ENCODE data around the gene EPHB1. TPM values are rescaled to one million over a fixed set of nuclear protein-coding genes. Genes with fewer than 3 reads are reported as not detected.

The EPHB1 gene
- total and polyA plus RNA-seq, 9 donors: 3.5 to 53.4 (median 34.4) TPM

DNA sequence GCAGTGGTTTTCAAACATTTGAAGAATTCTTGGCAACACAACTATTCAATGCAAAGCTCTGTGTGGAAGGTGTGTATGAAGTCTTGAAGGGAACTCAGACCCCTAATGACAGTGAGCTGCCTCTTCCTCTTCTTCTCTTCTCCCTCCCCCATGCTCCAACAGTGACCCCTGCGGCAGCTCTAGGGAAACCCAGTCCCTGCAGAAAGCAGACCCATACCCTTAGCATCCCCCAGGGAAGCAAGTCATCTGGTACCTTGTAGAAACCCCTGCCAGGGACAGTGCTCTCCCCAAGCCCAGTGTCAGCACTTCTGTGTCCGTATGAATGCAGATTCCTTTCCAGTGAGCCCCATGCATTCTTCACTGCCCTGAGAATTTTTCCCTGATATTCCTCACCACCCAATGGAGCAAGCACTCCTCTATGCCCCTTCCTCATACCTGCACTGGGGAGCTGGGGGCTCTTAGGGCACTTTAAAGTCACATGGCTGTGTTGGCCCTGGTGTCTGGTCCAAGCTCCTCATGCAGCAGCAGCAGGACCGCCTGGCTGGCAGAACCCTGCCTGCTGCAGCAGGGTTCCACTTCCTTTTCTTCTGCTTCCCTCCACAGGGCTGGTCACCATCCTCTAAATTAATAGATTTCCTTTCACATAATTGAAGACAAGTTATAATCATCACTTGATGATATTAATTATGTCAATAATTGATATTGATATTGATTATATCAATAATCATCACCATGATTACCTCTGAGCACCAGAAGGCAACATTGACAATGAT is 442.5 kb downstream of the EPHB1 start:
- no peak for DNase-seq
- WGBS (ENCODE audit: insufficient coverage): 41% methylated on average over 3 of the region's 3 CpGs
- Histone ChIP-seq H3K36me3 (ENCODE audit: control insufficient read depth, insufficient read depth, low read length) (no peaks in the 10 kb centered on the region), H3K27ac (ENCODE audit: low read length) (no peak overlapping the region), H3K4me3 (ENCODE audit: low read length) (no peak overlapping the region), H3K27me3 (ENCODE audit: control insufficient read depth, insufficient read depth, low read length) (no peaks in the 10 kb centered on the region), H3K9me3 (replicated peaks; ENCODE audit: control insufficient read depth, low read depth, low read length) (no peaks in the 10 kb centered on the region), H3K4me1 (ENCODE audit: control insufficient read depth, insufficient read depth, low read length) (peaks cover 14% of the 10 kb centered on the region)

DNA sequence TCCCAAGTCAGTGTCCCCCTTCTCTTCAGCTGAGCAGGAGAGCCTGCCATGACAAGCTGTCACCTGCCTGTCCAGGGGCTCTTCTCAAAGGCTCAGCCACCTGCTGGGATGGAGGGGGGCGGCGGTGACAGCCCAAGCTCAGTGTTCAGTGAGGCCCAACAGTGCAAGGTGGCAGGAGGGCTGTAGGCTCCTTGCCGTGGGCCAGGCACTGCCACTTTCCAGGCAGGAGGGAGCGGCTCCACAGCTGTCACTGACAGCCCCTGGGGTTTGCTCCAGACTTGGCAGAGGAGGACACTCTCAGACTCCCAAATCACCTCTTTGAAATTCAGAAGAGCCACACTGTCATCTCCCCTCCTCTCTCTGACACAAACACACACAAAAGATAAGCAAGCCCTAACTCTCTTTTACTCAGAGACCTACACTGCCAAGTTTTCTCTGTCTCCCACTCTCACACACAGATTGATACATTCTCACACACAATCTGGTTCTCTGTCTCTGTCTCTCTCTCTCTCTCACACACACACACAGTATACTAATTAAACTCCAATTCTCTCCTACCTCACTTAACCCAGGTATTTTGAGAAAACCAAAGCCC is 443.3 kb downstream of the EPHB1 start:
- no peak overlapping the region for H3K4me3 ChIP-seq (ENCODE audit: low read length)
- H3K4me1 ChIP-seq (ENCODE audit: control insufficient read depth, insufficient read depth, low read length): peaks cover 14% of the 10 kb centered on the region
- H3K27ac ChIP-seq (ENCODE audit: low read length): peak overlapping the region; percentile 10
- WGBS (ENCODE audit: insufficient coverage): 52% methylated on average over 3 of the region's 4 CpGs
- DNase-seq: no peak
- H3K9me3 ChIP-seq (replicated peaks; ENCODE audit: control insufficient read depth, low read depth, low read length): no peaks in the 10 kb centered on the region
- no peaks in the 10 kb centered on the region for H3K27me3 ChIP-seq (ENCODE audit: control insufficient read depth, insufficient read depth, low read length)
- H3K36me3 ChIP-seq (ENCODE audit: control insufficient read depth, insufficient read depth, low read length): no peaks in the 10 kb centered on the region

DNA sequence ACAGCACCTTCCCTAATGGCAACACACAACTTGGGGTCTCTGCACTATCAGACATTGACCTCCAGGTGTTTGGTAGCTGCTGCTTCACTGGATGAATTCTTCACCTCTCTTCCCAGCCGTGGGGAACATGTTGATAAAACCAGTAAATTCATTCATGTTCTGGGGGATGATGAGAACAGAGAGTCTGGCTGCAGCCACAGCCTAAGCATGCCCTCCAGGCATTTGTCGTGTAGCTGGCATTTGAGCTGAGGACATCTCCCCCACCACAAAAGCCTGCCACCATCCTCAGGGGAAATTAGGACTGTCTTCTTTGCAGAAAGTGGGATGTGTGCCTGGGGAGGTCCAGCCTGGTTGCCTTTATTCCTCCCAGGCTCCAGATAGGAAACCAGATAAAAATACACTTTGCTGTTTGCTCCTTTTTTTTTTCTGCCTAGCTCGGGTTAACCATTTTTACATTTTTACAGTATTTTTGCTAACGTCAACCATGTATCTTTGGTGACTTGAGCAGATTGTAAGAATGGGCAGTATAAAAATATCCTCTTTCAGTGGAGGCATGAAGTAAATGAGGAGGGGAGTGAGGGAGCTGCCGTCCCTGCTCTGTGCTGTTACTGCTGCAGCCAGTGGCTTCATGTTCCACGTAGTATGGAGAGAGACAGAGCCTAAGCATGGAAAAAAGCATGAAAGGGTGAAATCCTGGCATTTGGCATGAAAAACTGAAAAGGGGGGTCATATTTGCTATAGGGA is 444.0 kb downstream of the EPHB1 start:
- no peaks in the 10 kb centered on the region for H3K27me3 ChIP-seq (ENCODE audit: control insufficient read depth, insufficient read depth, low read length)
- no peak overlapping the region for H3K27ac ChIP-seq (ENCODE audit: low read length)
- no peaks in the 10 kb centered on the region for H3K36me3 ChIP-seq (ENCODE audit: control insufficient read depth, insufficient read depth, low read length)
- H3K4me1 ChIP-seq (ENCODE audit: control insufficient read depth, insufficient read depth, low read length): peaks cover 14% of the 10 kb centered on the region
- peak; percentile 40 for DNase-seq
- WGBS (ENCODE audit: insufficient coverage): 36% methylated on average over 2 of the region's 6 CpGs
- no peak overlapping the region for H3K4me3 ChIP-seq (ENCODE audit: low read length)
- H3K9me3 ChIP-seq (replicated peaks; ENCODE audit: control insufficient read depth, low read depth, low read length): no peaks in the 10 kb centered on the region

DNA sequence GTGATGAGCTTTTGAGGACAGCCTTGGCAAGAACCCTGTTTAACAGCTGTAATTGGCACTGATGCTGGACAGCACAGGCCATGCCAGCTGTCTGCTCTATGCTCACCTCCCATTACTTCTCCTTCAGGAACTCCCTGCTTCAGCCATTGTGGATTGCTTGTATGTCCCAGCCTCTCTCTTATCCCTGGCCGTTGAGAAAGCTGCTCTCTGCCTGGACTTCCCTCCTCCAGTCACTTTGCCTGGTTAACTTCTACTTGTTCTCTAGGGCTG is 444.5 kb downstream of the EPHB1 start:
- no peak overlapping the region for H3K27ac ChIP-seq (ENCODE audit: low read length)
- H3K4me1 ChIP-seq (ENCODE audit: control insufficient read depth, insufficient read depth, low read length): peaks cover 14% of the 10 kb centered on the region
- no peak for DNase-seq
- no peaks in the 10 kb centered on the region for H3K36me3 ChIP-seq (ENCODE audit: control insufficient read depth, insufficient read depth, low read length)
- WGBS (ENCODE audit: insufficient coverage): no CpG with 5 or more reads among the region's 1 CpG
- H3K27me3 ChIP-seq (ENCODE audit: control insufficient read depth, insufficient read depth, low read length): no peaks in the 10 kb centered on the region
- H3K4me3 ChIP-seq (ENCODE audit: low read length): no peak overlapping the region
- H3K9me3 ChIP-seq (replicated peaks; ENCODE audit: control insufficient read depth, low read depth, low read length): no peaks in the 10 kb centered on the region

DNA sequence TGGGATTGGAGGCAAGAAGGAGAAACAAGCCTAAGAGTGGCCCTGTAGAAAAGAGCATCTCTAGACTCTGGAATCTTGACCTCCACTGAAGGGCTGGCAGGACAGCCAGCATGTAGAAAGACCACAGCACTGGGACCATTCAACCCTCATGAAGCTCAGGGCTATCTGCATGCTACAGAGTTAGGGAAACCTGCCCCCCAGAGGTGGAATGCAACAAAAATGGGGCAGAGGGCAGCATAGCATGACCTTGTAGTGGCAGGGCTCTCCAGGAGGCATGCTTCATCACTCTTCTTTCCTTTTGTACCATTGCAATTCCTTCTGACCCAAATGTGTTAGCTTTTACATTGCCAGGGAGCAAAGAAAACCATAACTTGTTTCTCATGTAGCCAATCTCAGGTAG is 445.4 kb downstream of the EPHB1 start:
- no peaks in the 10 kb centered on the region for H3K9me3 ChIP-seq (replicated peaks; ENCODE audit: control insufficient read depth, low read depth, low read length)
- H3K36me3 ChIP-seq (ENCODE audit: control insufficient read depth, insufficient read depth, low read length): no peaks in the 10 kb centered on the region
- H3K27ac ChIP-seq (ENCODE audit: low read length): no peak overlapping the region
- no peak for DNase-seq
- H3K4me1 ChIP-seq (ENCODE audit: control insufficient read depth, insufficient read depth, low read length): peaks cover 14% of the 10 kb centered on the region
- no peak overlapping the region for H3K4me3 ChIP-seq (ENCODE audit: low read length)
- no peaks in the 10 kb centered on the region for H3K27me3 ChIP-seq (ENCODE audit: control insufficient read depth, insufficient read depth, low read length)

DNA sequence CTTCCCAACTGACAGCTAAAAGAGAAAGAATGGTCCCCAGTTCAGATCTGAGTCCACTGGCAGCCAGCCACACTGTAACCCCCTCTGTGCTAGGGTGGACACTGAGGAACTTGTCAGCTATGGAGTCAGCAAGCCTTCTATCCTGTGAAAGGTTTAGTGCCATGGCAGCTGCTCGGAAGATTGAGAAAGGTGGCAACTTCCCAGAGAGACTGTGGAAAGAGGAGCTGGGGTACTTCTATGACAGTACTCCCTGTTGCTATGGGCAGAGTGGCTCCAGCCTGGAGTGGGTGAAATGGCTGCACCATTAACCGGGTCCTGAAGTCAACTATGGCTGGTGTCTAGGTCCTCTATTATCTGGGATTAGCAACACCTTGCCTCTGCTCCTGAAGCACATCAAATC is 447.2 kb downstream of the EPHB1 start:
- 83% methylated on average over 2 of the region's 2 CpGs for whole genome bisulfite sequencing (ENCODE audit: insufficient coverage)
- Histone ChIP-seq H3K27me3 (ENCODE audit: control insufficient read depth, insufficient read depth, low read length) (no peaks in the 10 kb centered on the region), H3K27ac (ENCODE audit: low read length) (no peak overlapping the region), H3K4me1 (ENCODE audit: control insufficient read depth, insufficient read depth, low read length) (peaks cover 20% of the 10 kb centered on the region), H3K9me3 (replicated peaks; ENCODE audit: control insufficient read depth, low read depth, low read length) (no peaks in the 10 kb centered on the region), H3K4me3 (ENCODE audit: low read length) (no peak overlapping the region), H3K36me3 (ENCODE audit: control insufficient read depth, insufficient read depth, low read length) (no peaks in the 10 kb centered on the region)
- no peak for DNase-seq

DNA sequence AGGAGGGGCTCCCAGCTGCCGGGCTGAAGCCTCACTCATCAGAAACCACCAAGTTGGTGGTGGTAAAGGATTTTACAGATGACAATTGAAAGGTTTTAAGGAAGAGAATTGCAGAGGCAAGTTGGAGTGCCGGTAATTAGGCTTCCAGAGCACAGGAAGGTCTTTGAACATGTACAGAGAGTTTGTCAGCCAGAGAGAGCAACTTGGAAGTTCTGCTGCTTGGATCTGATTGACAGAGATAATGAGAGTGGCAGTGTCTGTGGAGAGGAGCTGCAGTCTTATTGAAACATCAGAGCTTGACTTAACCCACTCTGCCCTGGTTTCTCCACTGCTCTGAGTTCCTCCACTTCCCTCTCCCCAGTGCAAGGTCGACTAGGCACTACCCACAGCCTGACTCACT is 448.6 kb downstream of the EPHB1 start:
- WGBS (ENCODE audit: insufficient coverage): 25% methylated on average over 1 of the region's 3 CpGs
- Histone ChIP-seq H3K27me3 (ENCODE audit: control insufficient read depth, insufficient read depth, low read length) (no peaks in the 10 kb centered on the region), H3K9me3 (replicated peaks; ENCODE audit: control insufficient read depth, low read depth, low read length) (no peaks in the 10 kb centered on the region), H3K4me3 (ENCODE audit: low read length) (no peak overlapping the region), H3K36me3 (ENCODE audit: control insufficient read depth, insufficient read depth, low read length) (no peaks in the 10 kb centered on the region), H3K27ac (ENCODE audit: low read length) (no peak overlapping the region), H3K4me1 (ENCODE audit: control insufficient read depth, insufficient read depth, low read length) (peaks cover 16% of the 10 kb centered on the region)
- DNase-seq: no peak

DNA sequence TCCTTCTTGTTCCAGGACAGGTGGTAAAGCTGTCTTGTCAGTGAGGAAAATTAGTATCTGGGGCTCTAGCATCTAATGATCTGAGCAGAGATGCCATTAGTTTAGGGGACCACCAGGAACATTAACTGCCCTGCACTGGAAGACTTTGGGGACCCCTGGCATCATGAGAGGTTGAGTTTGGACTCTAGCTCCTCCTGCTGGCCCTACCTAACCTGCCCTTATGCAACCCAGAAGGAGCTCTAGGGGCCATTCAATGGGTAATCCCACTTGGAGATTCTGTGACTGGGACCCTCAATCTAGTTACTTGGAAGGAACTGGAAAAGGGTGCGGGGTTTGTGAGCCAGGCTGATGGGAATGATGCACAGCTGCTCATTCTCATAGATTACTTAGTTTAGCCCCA is 451.0 kb downstream of the EPHB1 start:
- no peak for DNase-seq
- Histone ChIP-seq H3K27me3 (ENCODE audit: control insufficient read depth, insufficient read depth, low read length) (no peaks in the 10 kb centered on the region), H3K4me3 (ENCODE audit: low read length) (no peak overlapping the region), H3K27ac (ENCODE audit: low read length) (no peak overlapping the region), H3K36me3 (ENCODE audit: control insufficient read depth, insufficient read depth, low read length) (no peaks in the 10 kb centered on the region), H3K9me3 (replicated peaks; ENCODE audit: control insufficient read depth, low read depth, low read length) (no peaks in the 10 kb centered on the region), H3K4me1 (ENCODE audit: control insufficient read depth, insufficient read depth, low read length) (peaks cover 8% of the 10 kb centered on the region)
- WGBS (ENCODE audit: insufficient coverage): no CpG with 5 or more reads among the region's 1 CpG

DNA sequence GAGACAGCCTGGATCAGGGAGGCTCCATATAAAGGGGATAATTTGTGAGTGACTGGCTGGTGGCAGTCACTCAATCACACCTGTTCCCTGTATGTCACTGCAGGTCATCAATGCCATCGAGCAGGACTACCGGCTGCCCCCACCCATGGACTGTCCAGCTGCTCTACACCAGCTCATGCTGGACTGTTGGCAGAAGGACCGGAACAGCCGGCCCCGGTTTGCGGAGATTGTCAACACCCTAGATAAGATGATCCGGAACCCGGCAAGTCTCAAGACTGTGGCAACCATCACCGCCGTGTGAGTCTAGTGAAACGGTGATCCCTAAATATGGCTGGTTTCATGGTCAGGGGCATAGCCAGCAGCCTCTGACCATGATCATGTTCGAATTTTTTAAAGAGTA is 453.2 kb downstream of the EPHB1 start:
- no peak overlapping the region for H3K4me3 ChIP-seq (ENCODE audit: low read length)
- WGBS (ENCODE audit: insufficient coverage): 82% methylated on average over 12 of the region's 12 CpGs
- H3K27ac ChIP-seq (ENCODE audit: low read length): peak overlapping the region; percentile 15
- H3K9me3 ChIP-seq (replicated peaks; ENCODE audit: control insufficient read depth, low read depth, low read length): no peaks in the 10 kb centered on the region
- H3K36me3 ChIP-seq (ENCODE audit: control insufficient read depth, insufficient read depth, low read length): no peaks in the 10 kb centered on the region
- H3K27me3 ChIP-seq (ENCODE audit: control insufficient read depth, insufficient read depth, low read length): no peaks in the 10 kb centered on the region
- peak; percentile 60 for DNase-seq
- H3K4me1 ChIP-seq (ENCODE audit: control insufficient read depth, insufficient read depth, low read length): peaks cover 8% of the 10 kb centered on the region

DNA sequence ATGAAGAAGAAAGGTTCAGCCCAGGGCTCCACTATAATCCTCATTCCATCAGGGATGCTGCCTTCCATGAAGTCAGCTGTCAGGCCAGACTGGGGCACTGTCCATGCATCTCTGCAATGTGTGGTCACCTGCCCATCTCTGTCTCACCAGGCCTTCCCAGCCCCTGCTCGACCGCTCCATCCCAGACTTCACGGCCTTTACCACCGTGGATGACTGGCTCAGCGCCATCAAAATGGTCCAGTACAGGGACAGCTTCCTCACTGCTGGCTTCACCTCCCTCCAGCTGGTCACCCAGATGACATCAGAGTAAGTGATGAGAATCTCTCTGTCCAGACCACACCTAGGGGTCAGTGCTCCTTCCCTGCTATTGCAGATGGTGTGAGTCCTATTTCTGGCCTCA is 454.1 kb downstream of the EPHB1 start:
- Histone ChIP-seq H3K4me3 (ENCODE audit: low read length) (no peak overlapping the region), H3K4me1 (ENCODE audit: control insufficient read depth, insufficient read depth, low read length) (peaks cover 8% of the 10 kb centered on the region), H3K36me3 (ENCODE audit: control insufficient read depth, insufficient read depth, low read length) (no peaks in the 10 kb centered on the region), H3K9me3 (replicated peaks; ENCODE audit: control insufficient read depth, low read depth, low read length) (no peaks in the 10 kb centered on the region), H3K27ac (ENCODE audit: low read length) (no peak overlapping the region), H3K27me3 (ENCODE audit: control insufficient read depth, insufficient read depth, low read length) (no peaks in the 10 kb centered on the region)
- 88% methylated on average over 4 of the region's 5 CpGs for WGBS (ENCODE audit: insufficient coverage)
- no peak for DNase-seq
